Mononuclear cell (primary cell): ENCODE data around the gene PLEKHD1. TPM values are rescaled to one million over a fixed set of nuclear protein-coding genes. Genes with fewer than 3 reads are reported as not detected.
"Not testable (repeated sequence)": the region's sequence is repeated elsewhere in the genome, so short reads cannot be mapped to it uniquely, and the experiment has no call there.

ENCODE experiments used
- H3K27me3 ChIP-seq: 2 replicates; pipeline ENCODE4 v1.6.0; 2011; ENCODE audit warnings: low read length, control low read depth; ENCODE audit not compliant: insufficient read depth
- H3K4me1 ChIP-seq: 2 replicates; pipeline ENCODE4 v1.5.1; 2011; ENCODE audit warnings: mild to moderate bottlenecking, low read length, control low read depth; ENCODE audit not compliant: insufficient read depth
- H3K4me3 ChIP-seq: 2 replicates; pipeline ENCODE4 v1.5.1; 2011; ENCODE audit warnings: mild to moderate bottlenecking, low read length, moderate library complexity
- H3K9me3 ChIP-seq: 2 replicates; pipeline ENCODE4 v1.5.1; 2011; ENCODE audit warnings: low read depth, mild to moderate bottlenecking, control low read depth, low read length
- total RNA-seq: library from RNA; depleted of rRNA; stranded (reverse); fragments of >200 nt; gene quantifications from one replicate; pipeline ENCODE4 v1.2.3, GENCODE V29; 2012

Gene PLEKHD1
- total RNA-seq, 1 donor, result 0.31 TPM

DNA sequence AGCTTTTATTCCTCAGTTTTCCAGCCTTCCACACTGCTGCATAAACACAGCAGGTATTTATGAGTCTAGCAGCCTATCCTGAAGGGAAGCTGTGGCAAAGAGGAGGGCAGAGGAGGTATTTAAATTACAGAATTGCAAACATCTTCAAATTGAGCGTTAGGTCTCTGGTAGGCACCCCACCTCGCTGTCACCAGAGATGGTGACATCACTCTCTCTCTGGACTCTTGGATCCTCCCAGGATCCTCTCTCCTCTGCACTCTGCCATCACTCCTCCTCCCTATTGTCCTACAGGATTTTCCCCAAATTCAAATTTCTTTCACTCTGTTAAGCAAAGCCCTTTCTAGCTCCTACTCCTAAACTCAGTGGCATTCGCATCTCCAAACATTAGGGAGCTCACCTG lies 6.7 kb downstream of the PLEKHD1 start:
- Histone ChIP-seq H3K4me3 (no peak overlapping the region), H3K27me3 (peaks cover 6% of the 10 kb centered on the region), H3K9me3 (no peaks in the 10 kb centered on the region), H3K4me1 (no peaks in the 10 kb centered on the region)

DNA sequence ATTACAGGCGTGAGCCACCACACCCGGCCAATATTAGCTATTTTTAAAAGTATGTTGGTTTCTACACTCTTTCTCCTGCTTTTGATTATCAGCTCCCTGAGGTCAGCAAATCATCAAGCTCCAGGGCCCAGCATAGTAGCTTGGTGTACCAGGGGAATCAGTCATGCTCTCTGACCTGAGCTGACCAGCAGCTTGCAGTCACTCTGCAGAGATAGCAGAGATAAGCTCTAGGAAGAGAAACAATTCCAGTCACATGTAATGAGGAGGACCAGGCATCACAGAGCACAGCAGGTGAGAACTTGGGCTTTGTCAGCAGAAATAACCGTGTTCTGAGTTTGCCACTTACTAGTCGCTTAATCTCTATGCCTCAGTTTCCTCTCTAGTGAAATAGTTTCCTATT lies 8.5 kb downstream of the PLEKHD1 start:
- Histone ChIP-seq H3K9me3 (no peaks in the 10 kb centered on the region), H3K4me3 (no peak overlapping the region), H3K4me1 (no peaks in the 10 kb centered on the region), H3K27me3 (no peaks in the 10 kb centered on the region)

DNA sequence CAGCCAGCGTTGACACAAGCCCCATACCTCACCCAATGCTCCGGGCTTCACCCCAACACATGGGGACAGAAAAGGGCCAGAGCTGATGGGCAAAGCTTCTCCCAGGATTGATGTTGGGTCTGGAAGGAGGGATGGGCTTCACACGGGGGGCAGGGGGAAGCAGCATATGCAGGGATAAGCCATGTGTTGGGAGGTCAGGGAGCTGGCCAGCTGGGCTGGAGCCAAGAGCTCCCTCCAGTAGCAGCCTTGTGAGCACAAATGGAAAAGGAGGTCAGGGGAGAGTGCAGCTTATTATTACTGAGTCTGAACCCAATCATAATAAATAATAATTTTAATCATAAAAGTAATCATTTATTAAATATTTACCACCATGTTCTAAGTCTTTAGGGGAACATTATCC lies 9.3 kb downstream of the PLEKHD1 start:
- H3K4me1 ChIP-seq, result no peaks in the 10 kb centered on the region
- no peaks in the 10 kb centered on the region for H3K9me3 ChIP-seq
- no peak overlapping the region for H3K4me3 ChIP-seq
- H3K27me3 ChIP-seq, result no peaks in the 10 kb centered on the region

DNA sequence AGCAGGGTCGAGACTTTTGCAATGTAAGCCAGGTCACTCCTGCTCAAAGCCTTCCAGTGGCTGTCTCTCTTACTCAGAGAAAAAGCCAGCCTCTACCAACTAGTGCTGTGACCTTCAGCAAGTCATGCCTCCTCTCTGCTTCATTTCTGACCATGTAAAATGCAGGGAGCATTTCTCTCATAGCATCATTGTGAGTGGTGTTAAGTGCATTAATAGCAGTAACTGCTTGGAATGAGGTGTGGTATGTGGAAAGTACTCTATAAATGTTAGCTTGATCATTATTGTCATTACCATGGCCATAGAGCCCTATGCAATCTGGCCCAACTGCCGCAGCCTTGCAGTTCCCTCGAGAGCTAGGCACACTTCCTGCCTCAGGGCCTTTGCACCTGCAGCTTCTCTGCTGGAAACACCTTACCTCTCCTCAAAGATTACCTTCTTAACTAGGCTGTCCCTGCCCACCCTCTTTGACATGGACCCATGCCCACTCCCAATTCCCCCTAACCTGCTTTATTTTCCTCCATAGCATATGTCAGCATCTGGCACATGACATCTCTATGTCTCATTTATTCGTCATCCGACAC lies 10.9 kb downstream of the PLEKHD1 start:
- H3K4me3 ChIP-seq, result no peak overlapping the region
- no peaks in the 10 kb centered on the region for H3K4me1 ChIP-seq
- H3K9me3 ChIP-seq, result no peaks in the 10 kb centered on the region

DNA sequence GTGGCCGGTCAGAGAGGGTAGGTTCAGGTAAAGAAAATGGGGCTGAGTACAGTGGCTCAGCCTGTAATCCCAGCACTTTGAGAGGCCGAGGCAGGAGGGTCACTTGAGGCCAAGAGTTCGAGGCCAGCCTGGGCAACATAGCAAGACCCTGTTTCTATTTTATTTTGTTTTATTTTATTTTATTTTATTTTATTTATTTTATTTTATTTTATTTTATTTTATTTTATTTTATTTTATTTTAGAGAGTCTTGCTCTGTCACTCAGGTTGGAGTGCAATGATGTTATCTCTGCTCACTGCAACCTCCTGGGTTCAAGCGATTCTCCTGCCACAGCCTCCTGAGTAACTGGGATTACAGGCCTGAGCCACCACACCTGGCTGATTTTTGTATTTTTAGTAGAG lies 13.3 kb downstream of the PLEKHD1 start:
- H3K27me3 ChIP-seq, H3K4me1 ChIP-seq, H3K4me3 ChIP-seq, H3K9me3 ChIP-seq: not testable (repeated sequence)

More for the DNA sequence above, 10.9 kb downstream of the PLEKHD1 start:
- H3K27me3 ChIP-seq, result no peaks in the 10 kb centered on the region

DNA sequence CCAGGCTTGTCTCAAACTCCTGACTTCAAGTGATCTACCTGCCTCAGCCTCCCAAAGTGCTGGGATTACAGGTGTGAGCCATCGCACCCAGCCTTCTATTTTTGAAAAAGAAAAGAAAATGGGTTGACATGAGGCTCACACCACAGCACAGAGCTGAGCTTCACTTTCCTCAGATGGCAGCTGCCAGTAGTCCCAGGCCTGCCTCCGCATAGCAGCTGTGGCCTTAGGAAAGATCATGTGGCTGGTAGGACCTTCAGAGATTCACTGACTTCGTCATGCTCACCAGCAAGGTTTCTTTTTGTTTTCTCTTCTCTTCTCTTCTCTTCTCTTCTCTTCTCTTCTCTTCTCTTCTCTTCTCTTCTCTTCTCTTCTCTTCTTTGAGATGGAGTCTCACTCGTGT lies 13.8 kb downstream of the PLEKHD1 start:
- not testable (repeated sequence) for H3K27me3 ChIP-seq, H3K9me3 ChIP-seq, H3K4me3 ChIP-seq, H3K4me1 ChIP-seq

DNA sequence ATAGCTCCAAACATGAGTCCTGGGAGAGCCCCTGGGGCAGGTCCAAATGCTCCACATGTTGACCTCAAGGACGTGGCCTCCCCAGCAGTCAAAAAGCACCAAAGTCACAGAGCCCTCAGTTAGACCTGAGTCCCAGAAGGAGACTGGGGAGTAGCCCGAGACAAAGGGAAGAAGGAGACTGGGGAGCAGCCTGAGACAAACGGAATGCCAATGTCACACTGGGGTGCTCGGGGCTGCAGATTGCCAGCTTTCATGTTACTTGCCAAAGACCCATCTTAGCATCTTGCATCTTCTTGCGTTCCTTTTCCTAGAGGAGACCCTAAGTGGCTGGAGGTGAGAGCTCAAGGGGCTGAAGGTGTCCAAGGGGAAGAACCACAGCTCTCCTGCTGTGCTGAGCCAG lies 14.9 kb downstream of the PLEKHD1 start:
- Histone ChIP-seq H3K4me1 (no peaks in the 10 kb centered on the region), H3K27me3 (no peaks in the 10 kb centered on the region), H3K9me3 (no peaks in the 10 kb centered on the region), H3K4me3 (no peak overlapping the region)

DNA sequence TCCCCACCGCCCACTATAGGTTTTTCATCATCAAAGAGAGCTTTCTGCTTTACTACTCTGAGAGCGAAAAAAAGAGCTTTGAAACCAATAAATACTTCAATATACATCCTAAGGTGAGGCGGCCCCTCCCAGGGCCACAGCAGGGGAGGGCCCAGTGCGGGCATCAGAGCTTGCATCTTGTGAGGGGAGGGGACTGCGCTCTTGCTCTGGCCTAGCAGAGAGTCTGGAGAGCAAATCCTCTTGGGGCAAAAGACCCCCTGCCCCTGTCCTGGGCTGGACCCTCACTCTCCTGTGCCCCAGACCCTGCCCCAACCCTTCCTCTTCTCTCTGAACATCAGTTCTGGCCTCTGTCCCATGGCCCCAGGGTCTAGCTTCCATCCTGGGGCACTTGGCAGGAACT lies 15.6 kb downstream of the PLEKHD1 start:
- Histone ChIP-seq H3K27me3 (no peaks in the 10 kb centered on the region), H3K4me1 (no peaks in the 10 kb centered on the region), H3K4me3 (no peak overlapping the region), H3K9me3 (no peaks in the 10 kb centered on the region)

DNA sequence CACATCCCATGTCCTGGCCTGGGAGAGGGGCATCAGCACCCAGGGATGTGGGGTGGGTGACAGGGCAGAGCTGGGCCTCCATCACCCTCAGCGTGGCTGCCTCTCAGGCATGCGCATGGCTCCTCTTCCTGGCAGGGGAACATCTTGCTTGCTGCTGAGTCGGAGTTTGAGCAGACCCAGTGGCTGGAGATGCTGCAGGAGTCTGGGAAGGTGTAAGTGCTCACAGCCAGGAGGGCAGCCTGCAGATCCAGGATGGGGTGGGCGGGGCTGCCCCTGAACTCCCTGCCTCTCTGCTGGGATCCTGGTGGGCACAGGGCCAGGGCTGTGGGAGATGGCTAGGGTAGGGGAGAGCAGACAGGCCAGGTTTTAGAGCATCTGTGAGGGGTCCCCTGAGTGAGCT lies 16.2 kb downstream of the PLEKHD1 start:
- Histone ChIP-seq H3K27me3 (no peaks in the 10 kb centered on the region), H3K4me3 (no peak overlapping the region), H3K4me1 (no peaks in the 10 kb centered on the region), H3K9me3 (no peaks in the 10 kb centered on the region)

DNA sequence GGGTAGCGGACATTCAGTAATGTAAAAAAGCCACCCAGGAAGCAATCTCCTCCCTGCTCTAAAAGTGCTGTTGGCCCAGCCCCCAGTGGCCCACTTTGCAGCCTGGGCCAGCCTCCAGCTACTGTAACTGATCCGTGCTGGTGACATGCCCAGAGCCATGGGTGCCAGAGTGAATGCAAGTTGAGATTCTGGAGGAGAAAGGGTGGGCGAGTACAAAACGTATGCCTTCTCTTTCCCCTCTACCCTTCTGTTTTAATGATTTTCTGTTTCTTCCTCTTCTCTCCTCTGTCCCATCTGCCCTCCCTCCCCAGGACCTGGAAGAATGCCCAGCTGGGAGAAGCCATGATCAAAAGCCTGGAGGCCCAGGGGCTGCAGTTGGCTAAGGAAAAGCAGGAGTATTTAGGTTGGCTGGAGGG lies 16.9 kb downstream of the PLEKHD1 start:
- Histone ChIP-seq H3K4me1 (no peaks in the 10 kb centered on the region), H3K9me3 (no peaks in the 10 kb centered on the region), H3K27me3 (no peaks in the 10 kb centered on the region), H3K4me3 (no peak overlapping the region)

DNA sequence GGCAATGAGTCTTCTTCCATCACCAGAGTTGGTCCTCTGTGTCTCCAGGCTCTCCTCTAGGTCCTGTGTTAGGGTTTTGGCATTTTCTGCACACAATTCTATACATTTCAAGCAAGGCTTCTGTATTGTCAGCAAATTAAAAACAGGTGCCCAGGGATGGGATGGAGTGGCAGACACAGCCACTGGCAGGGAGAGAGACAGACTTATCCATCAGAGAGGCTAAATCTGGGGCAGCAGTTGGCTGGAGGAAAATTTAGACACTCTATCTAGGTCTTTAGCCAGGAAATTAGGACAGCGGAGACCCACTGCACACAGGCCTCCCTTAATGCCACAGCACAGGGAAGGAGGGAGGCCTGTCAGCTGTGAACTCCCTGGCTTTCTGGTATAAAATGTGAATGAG lies 20.2 kb downstream of the PLEKHD1 start:
- Histone ChIP-seq H3K4me3 (no peak overlapping the region), H3K9me3 (no peaks in the 10 kb centered on the region), H3K4me1 (no peaks in the 10 kb centered on the region), H3K27me3 (no peaks in the 10 kb centered on the region)

DNA sequence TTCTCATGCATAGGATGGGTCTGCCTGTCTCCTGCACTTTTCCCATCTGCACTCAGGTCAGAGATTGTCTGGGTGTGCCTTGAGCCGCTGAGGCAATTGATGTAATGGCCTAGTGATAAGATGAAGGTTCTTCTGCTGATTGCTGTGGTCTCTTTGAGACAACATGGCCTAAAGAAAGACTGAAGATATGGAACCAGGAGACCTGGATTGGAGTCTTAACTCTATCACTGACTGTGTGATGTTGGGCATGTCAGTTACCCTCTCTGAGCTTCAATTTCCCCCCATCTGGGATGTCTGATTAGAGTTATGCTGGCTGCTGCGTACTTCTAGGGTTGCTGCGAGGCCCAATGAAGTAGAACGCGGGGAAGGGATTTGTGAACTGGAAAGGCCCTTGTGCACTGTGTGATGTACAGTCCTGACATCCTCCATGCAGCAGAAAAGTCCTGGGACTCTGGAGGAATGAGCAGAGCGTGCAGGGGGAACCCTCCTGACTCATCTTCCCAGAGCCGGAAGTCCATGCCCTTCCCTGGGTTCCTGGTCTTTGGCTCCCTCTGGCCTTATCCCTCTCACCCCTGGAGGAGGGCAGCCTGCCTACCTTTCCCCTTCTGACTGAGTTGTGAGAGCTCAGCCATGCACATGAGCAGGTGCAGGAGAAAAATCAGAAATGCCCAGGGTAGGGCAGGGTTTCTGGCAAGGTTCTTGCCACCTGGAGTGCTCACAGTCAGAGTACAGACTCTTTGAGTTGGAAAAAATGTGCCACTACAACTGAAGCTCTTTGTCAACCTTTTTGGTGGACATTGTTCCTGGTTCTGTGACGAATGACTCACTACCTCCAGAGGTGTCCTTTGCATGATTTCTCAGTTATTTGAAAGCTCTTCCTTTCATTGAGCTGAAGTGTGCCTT lies 21.1 kb downstream of the PLEKHD1 start:
- H3K4me3 ChIP-seq, result no peak overlapping the region
- H3K27me3 ChIP-seq, result peaks cover 3% of the 10 kb centered on the region
- H3K9me3 ChIP-seq, result no peaks in the 10 kb centered on the region
- no peaks in the 10 kb centered on the region for H3K4me1 ChIP-seq

DNA sequence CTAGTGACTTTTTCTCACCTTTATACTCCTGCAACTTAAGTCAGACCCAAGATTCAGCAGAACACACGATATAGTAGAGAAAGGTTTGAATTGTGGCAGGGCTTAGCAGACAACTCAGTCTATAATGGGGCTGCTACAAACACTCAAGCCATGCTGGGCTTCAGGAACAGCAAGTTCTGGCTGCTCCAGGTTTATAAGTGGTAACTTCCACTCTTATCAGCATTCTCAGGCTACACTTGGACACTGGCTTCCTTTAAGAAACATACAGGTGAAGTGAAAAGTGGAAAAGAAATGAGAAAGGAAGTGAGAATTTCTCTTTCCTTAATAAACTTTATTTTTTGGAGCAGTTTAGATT lies 21.7 kb downstream of the PLEKHD1 start:
- Histone ChIP-seq H3K27me3 (peaks cover 4% of the 10 kb centered on the region), H3K4me1 (no peaks in the 10 kb centered on the region), H3K9me3 (no peaks in the 10 kb centered on the region), H3K4me3 (no peak overlapping the region)

DNA sequence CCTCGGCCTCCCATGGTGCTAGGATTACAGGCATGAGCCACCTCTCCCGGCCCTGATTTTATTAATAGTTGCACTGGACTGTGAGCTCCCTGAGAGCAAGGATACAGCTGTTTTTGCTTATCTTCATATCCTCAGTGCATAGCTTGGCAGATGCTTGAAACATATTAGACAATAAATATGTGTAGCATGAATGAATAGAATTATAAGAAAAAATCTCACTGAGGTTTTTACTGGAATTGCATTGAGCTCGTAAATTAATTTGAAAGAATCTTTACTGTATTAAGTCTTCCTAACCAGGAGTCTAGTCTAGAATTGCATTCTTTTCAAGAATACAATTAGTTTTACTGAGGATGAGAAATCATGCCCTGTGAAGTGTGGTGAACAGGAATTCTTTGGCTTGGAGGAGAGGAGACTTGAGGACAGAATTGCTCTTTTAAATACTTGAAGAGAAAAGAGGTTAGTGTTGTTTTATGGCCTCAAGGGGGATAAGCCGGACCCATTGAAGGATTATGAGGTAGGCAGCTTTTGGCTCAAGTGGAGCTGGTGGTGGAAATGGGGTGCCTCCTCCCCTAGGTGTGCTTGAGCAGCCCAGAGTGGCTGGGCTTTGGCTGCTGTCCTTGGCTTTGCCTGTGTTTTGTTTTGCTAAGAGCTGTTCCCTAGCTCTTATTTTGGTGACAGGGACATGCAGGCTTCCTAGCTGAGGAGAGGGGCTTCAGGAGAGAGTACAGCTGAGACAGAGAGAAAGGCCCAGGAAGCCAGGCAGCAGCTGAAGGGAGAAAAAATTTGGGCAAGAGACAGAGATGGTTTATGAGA lies 34.0 kb downstream of the PLEKHD1 start:
- Histone ChIP-seq H3K4me3 (no peak overlapping the region), H3K9me3 (no peaks in the 10 kb centered on the region), H3K27me3 (peaks cover 6% of the 10 kb centered on the region), H3K4me1 (no peaks in the 10 kb centered on the region)
